ENCODE measurements around the gene TUBB.

Gene TUBB

DNA sequence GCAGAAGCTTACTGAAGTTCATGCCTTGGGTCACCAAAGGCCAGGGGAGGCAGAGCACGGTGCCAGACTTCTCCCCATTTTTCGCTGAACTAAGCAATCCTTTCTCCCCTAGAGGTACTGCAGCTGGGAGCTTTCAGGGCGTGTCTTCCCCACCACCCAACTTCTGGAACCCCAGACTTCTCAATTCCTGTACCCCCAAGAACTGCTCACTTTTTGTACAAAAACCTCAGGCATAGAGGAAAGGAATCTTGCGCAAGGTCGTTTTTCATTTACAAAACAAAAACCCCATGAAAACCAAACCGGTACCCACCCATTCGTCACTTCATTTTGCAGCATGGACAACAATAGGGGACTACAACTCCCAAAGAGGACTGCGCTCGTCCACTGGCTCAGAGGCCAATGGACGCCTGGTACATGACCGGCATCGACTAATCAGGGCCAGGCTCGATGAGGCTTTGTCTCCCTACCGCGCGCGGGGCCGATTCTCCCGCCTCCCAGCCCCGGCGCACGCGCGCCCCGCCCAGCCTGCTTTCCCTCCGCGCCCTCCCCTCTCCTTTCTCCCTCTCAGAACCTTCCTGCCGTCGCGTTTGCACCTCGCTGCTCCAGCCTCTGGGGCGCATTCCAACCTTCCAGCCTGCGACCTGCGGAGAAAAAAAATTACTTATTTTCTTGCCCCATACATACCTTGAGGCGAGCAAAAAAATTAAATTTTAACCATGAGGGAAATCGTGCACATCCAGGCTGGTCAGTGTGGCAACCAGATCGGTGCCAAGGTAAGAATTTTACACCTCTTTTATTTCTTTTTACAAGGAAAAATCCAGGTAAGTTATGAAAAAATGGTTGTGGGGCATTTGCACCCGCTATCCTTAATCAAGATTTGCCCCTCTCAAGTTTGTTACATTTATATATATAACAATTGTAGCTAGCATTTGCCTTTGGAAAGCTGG is at the start of gene TUBB:
Gene TUBB (plus strand): TSS at position 562 of the 947 bp plus-strand sequence. CDS start 155 bp downstream, at position 717.
- DNase-seq (ENCODE audit: low read depth in 2 of 2): peak; percentile 89

DNA sequence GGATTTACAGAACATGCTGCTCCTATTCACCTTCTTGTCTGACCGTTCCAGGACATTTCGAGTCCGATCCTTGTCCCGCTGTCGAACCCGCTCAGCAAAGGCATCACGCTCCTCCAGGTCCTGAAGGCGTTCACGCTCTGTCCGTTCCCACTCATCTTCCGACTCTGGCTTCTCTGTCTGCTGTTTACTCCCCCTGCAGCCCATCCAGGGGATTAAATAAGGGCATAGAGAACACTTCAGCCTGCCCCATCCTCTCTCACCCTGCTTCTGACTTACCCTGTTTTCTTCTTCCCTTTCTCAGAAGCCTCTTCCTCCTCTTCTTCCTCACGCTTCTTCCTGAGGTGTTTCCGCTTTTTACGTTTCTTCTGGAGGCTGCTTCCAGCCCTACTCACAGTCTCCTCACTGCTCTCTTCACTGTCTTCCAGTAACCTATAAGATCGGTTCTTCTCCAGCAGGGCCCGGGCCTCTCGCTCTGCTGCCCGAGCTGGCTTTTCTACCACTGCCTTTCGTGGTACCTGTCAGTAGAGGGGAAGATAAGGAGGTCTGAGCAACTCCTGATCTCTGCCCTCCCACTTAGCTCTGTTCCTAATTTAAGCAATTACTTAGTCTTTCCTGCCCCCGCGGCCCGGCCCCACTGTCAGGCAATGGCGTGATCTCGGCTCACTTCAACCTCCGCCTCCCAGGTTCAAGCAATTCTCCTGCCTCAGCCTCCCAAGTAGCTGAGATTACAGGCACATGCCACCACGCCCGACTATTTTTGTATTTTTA is 49.2 kb upstream of the TUBB start:
- no peak for DNase-seq (ENCODE audit: low read depth in 2 of 2)

DNA sequence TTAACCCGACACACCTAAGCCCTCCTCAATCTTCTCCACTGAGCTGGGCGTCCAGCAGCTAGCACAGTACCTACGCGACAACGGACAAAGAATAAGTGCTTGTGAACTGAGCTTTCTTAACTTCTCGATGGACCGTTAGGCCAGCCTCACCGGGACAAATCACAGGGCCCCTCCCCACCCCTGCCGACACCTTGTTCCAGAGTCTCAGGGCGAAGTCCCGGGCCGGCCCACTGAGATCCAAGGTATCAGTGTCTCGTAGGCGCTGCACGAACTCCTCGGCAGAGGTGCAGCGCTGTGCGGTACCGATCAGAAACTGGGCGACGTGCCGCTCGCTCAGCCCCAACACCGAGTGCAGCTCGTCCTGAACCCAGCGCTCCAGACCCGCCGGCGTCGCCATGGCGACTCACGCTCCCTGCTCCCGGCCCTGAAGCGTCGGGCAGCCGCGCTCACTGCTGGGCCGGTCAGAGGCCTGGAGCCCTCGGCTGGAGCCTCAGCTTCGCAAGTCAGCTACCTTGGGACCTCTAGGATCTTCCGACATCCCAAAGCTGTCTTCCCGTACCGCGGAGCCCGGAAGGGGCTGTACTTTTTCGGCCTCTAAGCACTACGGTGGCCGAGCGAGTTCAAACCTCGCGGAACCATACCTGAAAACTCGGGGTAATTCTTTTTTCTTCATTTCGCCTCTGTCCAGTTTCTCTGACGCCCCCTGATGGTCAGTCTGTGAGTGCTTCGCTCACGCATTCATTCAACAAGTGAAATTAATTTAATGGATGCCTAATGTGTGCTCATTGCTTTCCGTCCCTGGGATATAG is 47.5 kb upstream of the TUBB start, which contains the start of gene DHX16:
Gene DHX16 (minus strand): TSS at position 562 of the 809 bp plus-strand sequence. CDS start 165 bp downstream, at position 397.
- peak; percentile 75 to 79 for DNase-seq (ENCODE audit: low read depth in 2 of 2)

GRCh38 chr6:30676660-30677285 is 43.4 kb upstream of the TUBB start:
- no peak for DNase-seq (ENCODE audit: low read depth in 2 of 2)

- DNase-seq (ENCODE audit: low read depth in 2 of 2): peak; percentile 77 to 78
Measured at GRCh38 chr6:30678964-30679726, 41.0 kb upstream of the TUBB start.

- DNase-seq (ENCODE audit: low read depth in 2 of 2): no peak
Measured at GRCh38 chr6:30679765-30680535, 40.2 kb upstream of the TUBB start.

DNA sequence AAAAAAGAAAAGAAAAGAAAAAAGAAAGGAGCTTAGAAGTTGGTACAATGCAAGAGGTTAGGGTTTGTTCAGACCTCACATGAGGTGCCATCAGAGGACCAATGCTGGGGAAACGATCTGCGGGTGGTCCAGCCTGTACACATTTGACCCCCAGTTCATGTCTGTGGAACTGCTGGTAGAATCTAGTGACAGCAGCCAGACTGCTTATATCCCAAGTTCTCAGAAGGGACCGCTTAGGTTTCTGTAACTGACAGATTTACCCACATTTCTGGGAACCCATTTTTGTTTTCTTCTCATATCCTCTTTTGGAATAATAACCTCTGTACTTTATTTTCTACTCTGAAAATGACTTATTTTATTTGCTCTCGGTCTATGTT is 38.4 kb upstream of the TUBB start:
- no peak for DNase-seq (ENCODE audit: low read depth in 2 of 2)

DNA sequence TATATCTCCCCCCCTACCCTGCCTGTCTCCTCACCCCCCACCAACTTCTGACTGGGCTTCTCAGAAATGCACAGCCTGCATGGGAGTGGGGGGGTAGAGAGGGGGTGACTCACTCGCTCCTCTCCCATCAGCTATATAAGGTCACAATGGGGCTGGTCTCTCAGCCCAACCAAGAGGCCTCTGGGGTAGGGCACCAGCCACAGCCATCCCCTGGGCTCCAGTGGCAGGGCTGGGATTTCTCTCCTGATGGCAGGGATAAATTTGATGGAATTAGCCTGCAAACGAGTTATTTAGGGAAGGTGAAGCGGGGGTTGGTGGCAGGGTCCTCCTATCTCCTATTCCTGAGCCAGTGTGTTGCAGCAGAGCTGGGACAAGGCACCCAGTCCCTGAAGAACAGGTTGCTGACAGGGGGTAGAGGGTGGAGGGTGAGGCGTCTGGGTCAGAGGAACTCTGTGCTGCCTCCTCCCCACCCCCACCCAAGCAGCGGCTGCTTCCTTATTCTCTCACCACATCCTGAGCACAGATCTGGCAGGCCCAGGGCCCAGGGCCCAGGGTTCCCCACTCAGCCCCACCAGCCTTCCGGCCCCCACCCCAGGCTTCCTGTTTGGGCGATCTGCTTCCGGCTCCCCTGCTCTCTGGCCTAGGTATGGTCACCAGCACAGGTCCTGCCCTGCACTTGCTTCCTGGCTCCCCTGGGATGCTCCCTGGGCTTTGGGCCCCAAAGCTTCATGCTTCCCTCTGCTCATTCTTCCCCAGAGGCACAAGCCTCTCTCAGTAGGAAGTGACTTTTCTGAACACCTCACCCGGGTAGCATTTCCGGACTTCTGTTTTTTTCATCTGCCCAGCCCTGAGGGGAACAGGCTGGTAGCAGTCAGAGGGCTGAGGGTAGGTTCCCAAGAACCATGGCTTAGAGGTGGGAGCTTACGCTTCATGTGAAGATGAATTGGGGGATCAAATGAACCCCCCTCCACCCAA is 37.7 kb upstream of the TUBB start:
- DNase-seq (ENCODE audit: low read depth in 2 of 2): peak; percentile 74 to 80

GRCh38 chr6:30683183-30683979 is 36.8 kb upstream of the TUBB start:
- no peak for DNase-seq (ENCODE audit: low read depth in 2 of 2)

GRCh38 chr6:30683980-30684338 is 36.2 kb upstream of the TUBB start:
- DNase-seq (ENCODE audit: low read depth in 2 of 2): no peak

DNA sequence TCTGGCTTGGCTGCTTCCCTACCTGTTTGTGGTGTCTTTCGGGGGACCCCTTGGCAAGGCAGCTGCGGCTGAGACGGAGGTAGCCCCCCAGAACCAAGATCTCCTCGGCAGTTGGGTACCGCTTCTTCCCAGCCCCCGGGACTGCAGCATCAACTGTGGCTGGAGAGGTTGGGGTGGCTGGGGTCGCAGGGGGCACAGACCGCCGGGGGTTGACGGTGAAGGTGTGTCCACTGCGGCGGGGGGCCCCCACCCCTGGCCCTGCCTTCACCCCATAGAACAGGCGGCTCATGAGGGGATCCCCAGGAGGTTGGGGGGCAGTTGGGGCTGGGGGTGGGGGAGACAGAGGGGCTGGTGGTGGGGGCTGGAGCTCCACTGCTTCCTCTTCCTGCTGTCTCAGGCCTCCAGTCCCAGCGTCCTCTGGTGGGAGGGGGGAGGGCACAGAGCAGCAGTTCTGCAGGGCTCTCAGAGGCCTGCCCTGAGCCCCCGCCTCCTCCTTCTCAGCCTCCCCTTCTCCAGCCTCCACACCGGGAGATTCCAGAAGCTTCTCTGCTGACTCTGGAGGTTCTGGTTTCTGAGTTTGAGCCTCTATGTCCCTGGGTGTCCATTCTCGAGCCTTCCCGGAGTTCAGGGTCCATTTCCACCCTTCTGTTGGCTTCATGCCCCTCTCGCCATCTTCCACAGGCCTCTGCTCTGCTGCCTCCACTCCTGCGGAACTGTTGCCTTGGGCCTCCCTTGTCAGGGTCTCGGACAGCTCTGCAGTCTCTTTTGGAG is 35.6 kb upstream of the TUBB start:
- DNase-seq (ENCODE audit: low read depth in 2 of 2): no peak

GRCh38 chr6:30685157-30686008 is 34.8 kb upstream of the TUBB start:
- DNase-seq (ENCODE audit: low read depth in 2 of 2): no peak

DNA sequence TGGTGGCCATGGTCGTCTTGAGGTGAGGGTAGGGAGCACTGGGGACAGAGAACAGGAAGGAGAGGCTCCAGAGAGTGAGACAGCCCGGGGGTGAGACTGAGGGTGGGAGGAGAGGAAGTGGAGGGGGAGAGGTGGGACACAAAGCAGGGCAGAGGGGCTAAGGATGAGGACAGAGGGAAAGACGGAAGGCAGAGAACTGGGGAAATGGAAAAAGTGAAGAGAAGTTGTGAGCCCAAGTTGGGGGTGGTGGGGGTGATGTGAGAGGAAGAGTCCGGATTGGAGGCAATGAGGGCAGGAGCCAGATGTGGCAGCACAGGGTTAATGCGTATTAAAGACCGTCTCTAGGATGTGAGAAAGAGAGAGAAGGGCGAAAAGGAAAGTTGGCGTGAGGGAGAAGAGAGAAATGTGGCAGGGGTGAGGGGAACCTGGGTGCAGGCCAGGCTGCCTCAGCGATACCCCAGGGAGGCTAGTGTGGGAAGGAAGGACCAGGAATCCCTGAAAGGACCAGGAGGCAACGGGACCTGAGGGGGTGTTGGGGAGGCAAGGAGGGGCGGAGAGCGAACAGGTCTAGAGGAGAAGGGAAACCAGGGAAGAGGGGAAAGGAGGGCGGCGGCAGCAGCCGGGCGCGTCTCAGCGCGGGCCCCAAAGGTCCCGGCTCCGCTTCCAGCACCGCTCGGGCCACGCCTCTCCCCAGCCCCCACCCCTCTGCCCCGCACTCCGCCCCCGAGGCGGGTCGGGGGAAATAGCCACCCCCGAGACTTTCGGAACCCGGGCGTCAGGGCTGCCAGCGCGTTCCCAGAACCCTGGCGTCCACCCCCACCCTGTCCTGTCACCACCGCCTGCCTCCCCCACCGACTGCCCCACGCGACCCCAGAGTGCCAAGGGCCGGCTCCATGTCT is 33.9 kb upstream of the TUBB start, which contains the start of gene PPP1R18:
Gene PPP1R18 (minus strand): TSS at position 637 of the 899 bp plus-strand sequence. CDS start 627 bp downstream, at position 10.
- peak; percentile 76 to 78 for DNase-seq (ENCODE audit: low read depth in 2 of 2)

GRCh38 chr6:30686908-30687658 is 33.1 kb upstream of the TUBB start:
- peak; percentile 64 to 66 for DNase-seq (ENCODE audit: low read depth in 2 of 2)
